Measurements from ENCODE around the gene METTL5. TPM values are rescaled to one million over a fixed set of nuclear protein-coding genes. Genes with fewer than 3 reads are reported as not detected.
A peak's percentile ranks its signal among the peaks of the same experiment; 100 is the strongest.
"Not testable (repeated sequence)": the region's sequence is repeated elsewhere in the genome, so short reads cannot be mapped to it uniquely, and the experiment has no call there.

The METTL5 gene
- total and polyA plus RNA-seq, 4 donors: 29.2 to 59.0 (median 33.0) TPM

DNA sequence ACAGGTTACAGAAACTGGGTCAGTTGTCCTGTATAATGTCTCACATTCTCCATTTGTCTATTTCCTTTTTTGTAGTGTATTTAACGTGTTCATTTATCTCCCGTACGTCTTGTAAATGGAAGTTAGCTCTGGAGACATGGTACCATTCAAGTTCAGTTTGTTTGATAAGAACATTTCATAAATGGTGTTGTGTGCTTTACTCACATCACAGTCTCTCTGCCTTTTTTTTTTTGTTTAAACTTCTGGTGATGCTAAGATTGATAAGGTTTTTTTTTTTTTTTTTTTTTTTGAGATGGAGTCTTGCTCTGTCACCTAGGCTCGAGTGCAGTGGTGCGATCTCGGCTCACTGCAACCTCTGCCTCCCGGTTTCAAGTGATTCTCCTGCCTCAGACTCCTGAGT, 44.2 kb upstream of the METTL5 start:
- Histone ChIP-seq H3K27me3 (ENCODE audit: control insufficient read depth in 3 of 3, insufficient read depth in 3 of 3, low read length in 2 of 3) (no peaks in the 10 kb centered on the region), H3K9ac (ENCODE audit: insufficient read depth in 1 of 2, low read length in 2 of 2) (no peak overlapping the region), H3K4me1 (ENCODE audit: control insufficient read depth in 5 of 5, insufficient read depth in 5 of 5, low read length in 5 of 5) (peaks cover 0 to 14% (median 0%) of the 10 kb centered on the region in 5 donors), H3K36me3 (ENCODE audit: control insufficient read depth in 4 of 4, insufficient read depth in 4 of 4, low read length in 4 of 4) (peaks cover 0 to 1% (median 0%) of the 10 kb centered on the region in 4 donors), H3K4me3 (no peak overlapping the region), H3K27ac (ENCODE audit: low read depth in 1 of 2, low read length in 1 of 2) (no peak overlapping the region), H3K9me3 (ENCODE audit: control insufficient read depth in 4 of 4, insufficient read depth in 3 of 4, low read length in 3 of 4) (no peaks in the 10 kb centered on the region)
- DNase-seq: no peak
- TF ChIP-seq, protein P1, sequence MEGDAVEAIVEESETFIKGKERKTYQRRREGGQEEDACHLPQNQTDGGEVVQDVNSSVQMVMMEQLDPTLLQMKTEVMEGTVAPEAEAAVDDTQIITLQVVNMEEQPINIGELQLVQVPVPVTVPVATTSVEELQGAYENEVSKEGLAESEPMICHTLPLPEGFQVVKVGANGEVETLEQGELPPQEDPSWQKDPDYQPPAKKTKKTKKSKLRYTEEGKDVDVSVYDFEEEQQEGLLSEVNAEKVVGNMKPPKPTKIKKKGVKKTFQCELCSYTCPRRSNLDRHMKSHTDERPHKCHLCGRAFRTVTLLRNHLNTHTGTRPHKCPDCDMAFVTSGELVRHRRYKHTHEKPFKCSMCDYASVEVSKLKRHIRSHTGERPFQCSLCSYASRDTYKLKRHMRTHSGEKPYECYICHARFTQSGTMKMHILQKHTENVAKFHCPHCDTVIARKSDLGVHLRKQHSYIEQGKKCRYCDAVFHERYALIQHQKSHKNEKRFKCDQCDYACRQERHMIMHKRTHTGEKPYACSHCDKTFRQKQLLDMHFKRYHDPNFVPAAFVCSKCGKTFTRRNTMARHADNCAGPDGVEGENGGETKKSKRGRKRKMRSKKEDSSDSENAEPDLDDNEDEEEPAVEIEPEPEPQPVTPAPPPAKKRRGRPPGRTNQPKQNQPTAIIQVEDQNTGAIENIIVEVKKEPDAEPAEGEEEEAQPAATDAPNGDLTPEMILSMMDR (IDR thresholded peaks at IDR 0.05; ENCODE audit: control extremely low read depth, extremely low read depth): no peak
- no peak for ATAC-seq (ENCODE audit: insufficient read depth, low FRiP score)
- 91 to 95% methylated on average over 7 of the region's 7 CpGs for WGBS, 2 donors

DNA sequence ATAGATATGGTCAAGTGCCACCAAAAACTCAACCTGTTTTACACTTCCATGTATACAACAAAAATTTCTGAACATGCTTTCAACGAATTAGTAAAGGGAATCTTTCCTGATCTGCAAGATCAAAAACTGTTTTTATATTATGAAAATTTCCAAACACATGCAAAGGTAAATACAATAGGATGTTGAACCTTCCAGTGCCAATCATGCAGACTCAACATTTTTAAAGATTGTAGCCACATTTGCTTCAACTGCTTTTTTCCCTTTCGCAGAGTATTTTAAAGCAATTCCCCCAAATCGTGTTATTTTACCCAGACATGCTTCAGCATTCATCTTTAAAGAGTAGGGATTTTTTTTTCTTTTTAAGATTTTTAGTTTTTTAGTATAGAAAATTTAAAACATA, 42.9 kb upstream of the METTL5 start:
- Histone ChIP-seq H3K27ac (ENCODE audit: low read depth in 1 of 2, low read length in 1 of 2) (no peak overlapping the region), H3K9ac (ENCODE audit: insufficient read depth in 1 of 2, low read length in 2 of 2) (no peak overlapping the region), H3K27me3 (ENCODE audit: control insufficient read depth in 3 of 3, insufficient read depth in 3 of 3, low read length in 2 of 3) (no peaks in the 10 kb centered on the region), H3K4me3 (no peak overlapping the region), H3K9me3 (ENCODE audit: control insufficient read depth in 4 of 4, insufficient read depth in 3 of 4, low read length in 3 of 4) (no peaks in the 10 kb centered on the region), H3K4me1 (ENCODE audit: control insufficient read depth in 5 of 5, insufficient read depth in 5 of 5, low read length in 5 of 5) (peaks cover 0 to 23% (median 0%) of the 10 kb centered on the region in 5 donors), H3K36me3 (ENCODE audit: control insufficient read depth in 4 of 4, insufficient read depth in 4 of 4, low read length in 4 of 4) (no peaks in the 10 kb centered on the region)
- TF ChIP-seq, protein P1 (IDR thresholded peaks at IDR 0.05; ENCODE audit: control extremely low read depth, extremely low read depth): no peak
- WGBS, 2 donors: 88 to 89% methylated on average over 3 of the region's 3 CpGs
- DNase-seq: no peak
- no peak for ATAC-seq (ENCODE audit: insufficient read depth, low FRiP score)

DNA sequence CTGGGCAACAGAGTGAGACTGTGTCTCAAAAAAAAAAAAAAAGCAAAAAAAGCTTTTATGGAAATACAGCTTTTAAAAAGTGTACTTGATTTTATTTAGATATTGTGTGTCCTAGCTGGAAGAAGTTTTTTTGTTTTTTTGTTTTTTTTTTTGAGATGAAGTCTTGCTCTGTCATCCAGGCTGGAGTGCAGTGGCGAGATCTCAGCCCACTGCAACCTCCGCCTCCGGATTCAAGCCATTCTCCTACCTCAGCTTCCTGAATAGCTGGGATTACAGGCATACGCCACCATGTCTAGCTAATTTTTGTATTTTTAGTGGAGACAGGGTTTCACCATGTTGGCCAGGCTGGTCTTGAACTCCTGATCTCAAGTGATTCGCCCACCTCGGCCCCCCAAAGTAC, 41.5 kb upstream of the METTL5 start:
- not testable (repeated sequence) for H3K27ac ChIP-seq (ENCODE audit: low read depth in 1 of 2, low read length in 1 of 2); H3K9ac ChIP-seq (ENCODE audit: insufficient read depth in 1 of 2, low read length in 2 of 2); H3K9me3 ChIP-seq (ENCODE audit: control insufficient read depth in 4 of 4, insufficient read depth in 3 of 4, low read length in 3 of 4); H3K27me3 ChIP-seq (ENCODE audit: control insufficient read depth in 3 of 3, insufficient read depth in 3 of 3, low read length in 2 of 3); ATAC-seq (ENCODE audit: insufficient read depth, low FRiP score); H3K36me3 ChIP-seq (ENCODE audit: control insufficient read depth in 4 of 4, insufficient read depth in 4 of 4, low read length in 4 of 4); H3K4me3 ChIP-seq; DNase-seq
- peaks cover 0 to 23% (median 0%) of the 10 kb centered on the region in 5 donors for H3K4me1 ChIP-seq (ENCODE audit: control insufficient read depth in 5 of 5, insufficient read depth in 5 of 5, low read length in 5 of 5)
- 97 to 98% methylated on average over 6 of the region's 6 CpGs for WGBS, 2 donors

GRCh38 chr2:169865492-169865891, 40.8 kb upstream of the METTL5 start:
- H3K36me3 ChIP-seq (ENCODE audit: control insufficient read depth in 4 of 4, insufficient read depth in 4 of 4, low read length in 4 of 4): peaks cover 0 to 3% (median 0%) of the 10 kb centered on the region in 4 donors
- H3K4me1 ChIP-seq (ENCODE audit: control insufficient read depth in 5 of 5, insufficient read depth in 5 of 5, low read length in 5 of 5): peaks cover 0 to 23% (median 0%) of the 10 kb centered on the region in 5 donors
- H3K9ac ChIP-seq (ENCODE audit: insufficient read depth in 1 of 2, low read length in 2 of 2): no peak overlapping the region
- TF ChIP-seq, protein P1 (IDR thresholded peaks at IDR 0.05; ENCODE audit: control extremely low read depth, extremely low read depth): no peak
- H3K9me3 ChIP-seq (ENCODE audit: control insufficient read depth in 4 of 4, insufficient read depth in 3 of 4, low read length in 3 of 4): no peaks in the 10 kb centered on the region
- WGBS, 2 donors: 89 to 100% methylated on average over 2 of the region's 2 CpGs
- H3K27me3 ChIP-seq (ENCODE audit: control insufficient read depth in 3 of 3, insufficient read depth in 3 of 3, low read length in 2 of 3): no peaks in the 10 kb centered on the region
- DNase-seq: no peak
- H3K4me3 ChIP-seq: no peak overlapping the region
- peak overlapping the region in 1 of 2 donors; percentile 9 for H3K27ac ChIP-seq (ENCODE audit: low read depth in 1 of 2, low read length in 1 of 2)
- ATAC-seq (ENCODE audit: insufficient read depth, low FRiP score): no peak

Data from lung (tissue), 12 donors.